HEK293 (cell line): ENCODE measurements around the gene PMS1.

ENCODE experiments used
- BCL11A ChIP-seq: fragments of 450-650 bp; formaldehyde crosslinking; IDR thresholded peaks from 2 replicates; pipeline ENCODE4 v1.5.1; 2016; ENCODE audit warnings: low read depth, missing biosample characterization, missing genetic modification characterization
- EGR2 ChIP-seq: fragments of 450-650 bp; formaldehyde crosslinking; IDR thresholded peaks from 2 replicates; pipeline ENCODE4 v1.5.1; 2016; ENCODE audit warnings: low read depth, missing biosample characterization, missing genetic modification characterization
- GLI2 ChIP-seq: fragments of 450-650 bp; formaldehyde crosslinking; IDR thresholded peaks from 2 replicates; pipeline ENCODE4; 2017; ENCODE audit warnings: missing biosample characterization, missing genetic modification characterization, low read depth, borderline replicate concordance
- GLI4 ChIP-seq: fragments of 450-650 bp; formaldehyde crosslinking; IDR thresholded peaks from 2 replicates; pipeline ENCODE4 v1.5.1; 2016; ENCODE audit warnings: missing biosample characterization, missing genetic modification characterization
- KLF8 ChIP-seq: fragments of 450-650 bp; formaldehyde crosslinking; IDR thresholded peaks from 2 replicates; pipeline ENCODE4 v1.5.1; 2016; ENCODE audit warnings: missing biosample characterization, missing genetic modification characterization
- MYNN ChIP-seq: fragments of 450-650 bp; formaldehyde crosslinking; IDR thresholded peaks from 2 replicates; pipeline ENCODE4 v1.5.1; 2016; ENCODE audit warnings: missing biosample characterization, missing genetic modification characterization, borderline replicate concordance
- REPIN1 ChIP-seq: fragments of 450-650 bp; formaldehyde crosslinking; IDR thresholded peaks from 2 replicates; pipeline ENCODE4 v1.5.1; 2017; ENCODE audit warnings: missing biosample characterization, missing genetic modification characterization, low read depth
- SCRT1 ChIP-seq: fragments of 450-650 bp; formaldehyde crosslinking; IDR thresholded peaks from 2 replicates; pipeline ENCODE4 v1.5.1; 2016; ENCODE audit warnings: missing biosample characterization, missing genetic modification characterization, borderline replicate concordance
- TCF7L2 ChIP-seq: IDR thresholded peaks from 2 replicates; pipeline ENCODE4 v1.6.1; 2011; ENCODE audit warnings: low read depth, mild to moderate bottlenecking, inconsistent platforms, low read length, moderate library complexity, borderline replicate concordance
- WT1 ChIP-seq: fragments of 450-650 bp; formaldehyde crosslinking; IDR thresholded peaks from 2 replicates; pipeline ENCODE4 v1.5.1; 2016; ENCODE audit warnings: missing biosample characterization, missing genetic modification characterization
- ZNF133 ChIP-seq: fragments of 450-650 bp; formaldehyde crosslinking; IDR thresholded peaks from 2 replicates; pipeline ENCODE4 v1.5.1; 2016; ENCODE audit warnings: missing biosample characterization, missing genetic modification characterization
- ZNF146 ChIP-seq: fragments of 450-650 bp; formaldehyde crosslinking; IDR thresholded peaks from 2 replicates; pipeline ENCODE4 v1.5.1; 2016; ENCODE audit warnings: missing biosample characterization, missing genetic modification characterization
- ZNF19 ChIP-seq: fragments of 450-650 bp; formaldehyde crosslinking; IDR thresholded peaks from 2 replicates; pipeline ENCODE4; 2016; ENCODE audit warnings: missing biosample characterization, missing genetic modification characterization, low read depth
- ZNF223 ChIP-seq: fragments of 450-650 bp; formaldehyde crosslinking; IDR thresholded peaks from 2 replicates; pipeline ENCODE4 v1.5.1; 2016; ENCODE audit warnings: missing biosample characterization, missing genetic modification characterization
- ZNF366 ChIP-seq: fragments of 450-650 bp; formaldehyde crosslinking; conservative IDR thresholded peaks from 2 replicates; pipeline ENCODE4 v1.5.1; 2016; ENCODE audit warnings: missing biosample characterization, missing genetic modification characterization
- ZNF521 ChIP-seq: fragments of 450-650 bp; formaldehyde crosslinking; IDR thresholded peaks from 2 replicates; pipeline ENCODE4 v1.5.1; 2017; ENCODE audit warnings: missing biosample characterization, mild to moderate bottlenecking, missing genetic modification characterization
- ZNF549 ChIP-seq: fragments of 450-650 bp; IDR thresholded peaks from 2 replicates; pipeline ENCODE4 v1.5.1; 2018; ENCODE audit warnings: missing biosample characterization, missing genetic modification characterization, mild to moderate bottlenecking, inconsistent platforms, moderate library complexity
- ZNF626 ChIP-seq: fragments of 450-650 bp; sonication (Bioruptor Pico); formaldehyde crosslinking; IDR thresholded peaks from 2 replicates; pipeline ENCODE4 v1.5.1; 2018; ENCODE audit warnings: missing biosample characterization, missing genetic modification characterization, inconsistent platforms
- ZNF677 ChIP-seq: fragments of 450-650 bp; IDR thresholded peaks from 2 replicates; pipeline ENCODE4 v1.5.0; 2018; ENCODE audit warnings: missing biosample characterization, mild to moderate bottlenecking, missing genetic modification characterization, moderate library complexity
- ZNF747 ChIP-seq: fragments of 450-650 bp; formaldehyde crosslinking; IDR thresholded peaks from 2 replicates; pipeline ENCODE4 v1.5.1; 2016; ENCODE audit warnings: missing biosample characterization, missing genetic modification characterization
- ZNF76 ChIP-seq: fragments of 450-650 bp; formaldehyde crosslinking; IDR thresholded peaks from 2 replicates; pipeline ENCODE4; 2016; ENCODE audit warnings: low read depth, missing biosample characterization, missing genetic modification characterization, borderline replicate concordance
- ZNF791 ChIP-seq: fragments of 450-650 bp; formaldehyde crosslinking; IDR thresholded peaks from 2 replicates; pipeline ENCODE4 v1.5.1; 2016; ENCODE audit warnings: missing biosample characterization, missing genetic modification characterization
- ZNF830 ChIP-seq: fragments of 450-650 bp; IDR thresholded peaks from 2 replicates; pipeline ENCODE4 v1.5.0; 2018; ENCODE audit warnings: missing biosample characterization, missing genetic modification characterization, low read depth, mild to moderate bottlenecking, moderate library complexity
- TF ChIP-seq, protein P1 (sequence below): fragments of 450-650 bp; formaldehyde crosslinking; IDR thresholded peaks from 2 replicates; pipeline ENCODE4 v1.5.1; 2016; ENCODE audit warnings: missing biosample characterization, missing genetic modification characterization
- TF ChIP-seq, protein P2 (sequence below): fragments of 450-650 bp; formaldehyde crosslinking; IDR thresholded peaks from 2 replicates; pipeline ENCODE4 v1.5.1; 2017; ENCODE audit warnings: missing biosample characterization, missing genetic modification characterization
- TF ChIP-seq, protein P3 (sequence below): fragments of 450-650 bp; formaldehyde crosslinking; IDR thresholded peaks from 2 replicates; pipeline ENCODE4 v1.5.1; 2017; ENCODE audit warnings: missing biosample characterization, missing genetic modification characterization
- TF ChIP-seq, protein P4 (sequence below): fragments of 450-650 bp; formaldehyde crosslinking; IDR thresholded peaks from 2 replicates; pipeline ENCODE4 v1.5.1; 2016; ENCODE audit warnings: missing biosample characterization, missing genetic modification characterization
- TF ChIP-seq, protein P5 (sequence below): fragments of 450-650 bp; formaldehyde crosslinking; IDR thresholded peaks from 2 replicates; pipeline ENCODE4 v1.5.1; 2016; ENCODE audit warnings: missing biosample characterization, missing genetic modification characterization
- TF ChIP-seq, protein P6 (sequence below): fragments of 450-650 bp; formaldehyde crosslinking; conservative IDR thresholded peaks from 2 replicates; pipeline ENCODE4 v1.5.1; 2016; ENCODE audit warnings: low read depth, missing biosample characterization, missing genetic modification characterization

PMS1 gene

DNA sequence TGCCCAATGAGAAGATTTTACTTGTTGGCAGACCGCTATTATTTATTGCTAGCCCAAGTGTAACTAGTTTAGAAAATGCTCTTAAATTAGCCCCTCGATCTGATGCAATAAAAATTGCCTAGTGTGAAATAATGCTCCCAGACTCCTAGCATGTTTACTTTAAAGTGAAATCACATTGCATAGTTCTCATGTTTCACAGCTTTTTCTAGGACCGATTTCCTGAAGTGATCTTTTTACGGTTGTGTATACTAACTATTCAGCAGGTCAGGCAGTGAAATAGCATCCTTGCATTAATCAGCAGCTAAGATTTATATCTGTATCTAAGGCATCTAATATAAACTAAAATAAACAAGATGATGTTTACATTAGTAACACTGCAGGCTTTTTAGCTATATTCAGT is 52.4 kb downstream of the PMS1 start (continued):
- no peak for TF ChIP-seq ZNF549
- TF ChIP-seq SCRT1 (tag by site-specific recombination) = 0 out of 2 replicates have a peak, but pooled peaks have one; percentile 17
- no peak for TF ChIP-seq REPIN1 (tag by site-specific recombination)
- TF ChIP-seq, protein P1, sequence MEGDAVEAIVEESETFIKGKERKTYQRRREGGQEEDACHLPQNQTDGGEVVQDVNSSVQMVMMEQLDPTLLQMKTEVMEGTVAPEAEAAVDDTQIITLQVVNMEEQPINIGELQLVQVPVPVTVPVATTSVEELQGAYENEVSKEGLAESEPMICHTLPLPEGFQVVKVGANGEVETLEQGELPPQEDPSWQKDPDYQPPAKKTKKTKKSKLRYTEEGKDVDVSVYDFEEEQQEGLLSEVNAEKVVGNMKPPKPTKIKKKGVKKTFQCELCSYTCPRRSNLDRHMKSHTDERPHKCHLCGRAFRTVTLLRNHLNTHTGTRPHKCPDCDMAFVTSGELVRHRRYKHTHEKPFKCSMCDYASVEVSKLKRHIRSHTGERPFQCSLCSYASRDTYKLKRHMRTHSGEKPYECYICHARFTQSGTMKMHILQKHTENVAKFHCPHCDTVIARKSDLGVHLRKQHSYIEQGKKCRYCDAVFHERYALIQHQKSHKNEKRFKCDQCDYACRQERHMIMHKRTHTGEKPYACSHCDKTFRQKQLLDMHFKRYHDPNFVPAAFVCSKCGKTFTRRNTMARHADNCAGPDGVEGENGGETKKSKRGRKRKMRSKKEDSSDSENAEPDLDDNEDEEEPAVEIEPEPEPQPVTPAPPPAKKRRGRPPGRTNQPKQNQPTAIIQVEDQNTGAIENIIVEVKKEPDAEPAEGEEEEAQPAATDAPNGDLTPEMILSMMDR = no peak
- TF ChIP-seq ZNF747 = no peak
- TF ChIP-seq MYNN (tag by site-specific recombination) = no peak
- TF ChIP-seq, protein P2, sequence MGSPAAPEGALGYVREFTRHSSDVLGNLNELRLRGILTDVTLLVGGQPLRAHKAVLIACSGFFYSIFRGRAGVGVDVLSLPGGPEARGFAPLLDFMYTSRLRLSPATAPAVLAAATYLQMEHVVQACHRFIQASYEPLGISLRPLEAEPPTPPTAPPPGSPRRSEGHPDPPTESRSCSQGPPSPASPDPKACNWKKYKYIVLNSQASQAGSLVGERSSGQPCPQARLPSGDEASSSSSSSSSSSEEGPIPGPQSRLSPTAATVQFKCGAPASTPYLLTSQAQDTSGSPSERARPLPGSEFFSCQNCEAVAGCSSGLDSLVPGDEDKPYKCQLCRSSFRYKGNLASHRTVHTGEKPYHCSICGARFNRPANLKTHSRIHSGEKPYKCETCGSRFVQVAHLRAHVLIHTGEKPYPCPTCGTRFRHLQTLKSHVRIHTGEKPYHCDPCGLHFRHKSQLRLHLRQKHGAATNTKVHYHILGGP (tag by site-specific recombination) = peak; percentile 91
- peak; percentile 50; the same call in 1 of the 2 replicates for TF ChIP-seq BCL11A (tag by site-specific recombination)
- TF ChIP-seq ZNF626 (tag by site-specific recombination) = 0 out of 2 replicates have a peak, but pooled peaks have one; percentile 54
- no peak for TF ChIP-seq ZNF146
- TF ChIP-seq GLI4 (tag by site-specific recombination) = no peak
- no peak for TF ChIP-seq EGR2 (tag by site-specific recombination)
- no peak for TF ChIP-seq ZNF677 (tag by site-specific recombination)
- TF ChIP-seq ZNF76 = peak; percentile 66; the same call in 1 of the 2 replicates
- peak; percentile 68 for TF ChIP-seq WT1 (tag by site-specific recombination)
- no peak for TF ChIP-seq ZNF791 (tag by site-specific recombination)
- TF ChIP-seq, protein P3, sequence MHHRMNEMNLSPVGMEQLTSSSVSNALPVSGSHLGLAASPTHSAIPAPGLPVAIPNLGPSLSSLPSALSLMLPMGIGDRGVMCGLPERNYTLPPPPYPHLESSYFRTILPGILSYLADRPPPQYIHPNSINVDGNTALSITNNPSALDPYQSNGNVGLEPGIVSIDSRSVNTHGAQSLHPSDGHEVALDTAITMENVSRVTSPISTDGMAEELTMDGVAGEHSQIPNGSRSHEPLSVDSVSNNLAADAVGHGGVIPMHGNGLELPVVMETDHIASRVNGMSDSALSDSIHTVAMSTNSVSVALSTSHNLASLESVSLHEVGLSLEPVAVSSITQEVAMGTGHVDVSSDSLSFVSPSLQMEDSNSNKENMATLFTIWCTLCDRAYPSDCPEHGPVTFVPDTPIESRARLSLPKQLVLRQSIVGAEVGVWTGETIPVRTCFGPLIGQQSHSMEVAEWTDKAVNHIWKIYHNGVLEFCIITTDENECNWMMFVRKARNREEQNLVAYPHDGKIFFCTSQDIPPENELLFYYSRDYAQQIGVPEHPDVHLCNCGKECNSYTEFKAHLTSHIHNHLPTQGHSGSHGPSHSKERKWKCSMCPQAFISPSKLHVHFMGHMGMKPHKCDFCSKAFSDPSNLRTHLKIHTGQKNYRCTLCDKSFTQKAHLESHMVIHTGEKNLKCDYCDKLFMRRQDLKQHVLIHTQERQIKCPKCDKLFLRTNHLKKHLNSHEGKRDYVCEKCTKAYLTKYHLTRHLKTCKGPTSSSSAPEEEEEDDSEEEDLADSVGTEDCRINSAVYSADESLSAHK = peak; percentile 89
- TF ChIP-seq ZNF133 (tag by site-specific recombination) = no peak
- no peak for TF ChIP-seq ZNF830 (tag by site-specific recombination)
- peak; percentile 93 for TF ChIP-seq ZNF366 (tag by site-specific recombination)
- peak; percentile 38; the same call in 1 of the 2 replicates for TF ChIP-seq KLF8
- TF ChIP-seq, protein P4, sequence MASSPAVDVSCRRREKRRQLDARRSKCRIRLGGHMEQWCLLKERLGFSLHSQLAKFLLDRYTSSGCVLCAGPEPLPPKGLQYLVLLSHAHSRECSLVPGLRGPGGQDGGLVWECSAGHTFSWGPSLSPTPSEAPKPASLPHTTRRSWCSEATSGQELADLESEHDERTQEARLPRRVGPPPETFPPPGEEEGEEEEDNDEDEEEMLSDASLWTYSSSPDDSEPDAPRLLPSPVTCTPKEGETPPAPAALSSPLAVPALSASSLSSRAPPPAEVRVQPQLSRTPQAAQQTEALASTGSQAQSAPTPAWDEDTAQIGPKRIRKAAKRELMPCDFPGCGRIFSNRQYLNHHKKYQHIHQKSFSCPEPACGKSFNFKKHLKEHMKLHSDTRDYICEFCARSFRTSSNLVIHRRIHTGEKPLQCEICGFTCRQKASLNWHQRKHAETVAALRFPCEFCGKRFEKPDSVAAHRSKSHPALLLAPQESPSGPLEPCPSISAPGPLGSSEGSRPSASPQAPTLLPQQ = peak; percentile 84
- TF ChIP-seq, protein P5, sequence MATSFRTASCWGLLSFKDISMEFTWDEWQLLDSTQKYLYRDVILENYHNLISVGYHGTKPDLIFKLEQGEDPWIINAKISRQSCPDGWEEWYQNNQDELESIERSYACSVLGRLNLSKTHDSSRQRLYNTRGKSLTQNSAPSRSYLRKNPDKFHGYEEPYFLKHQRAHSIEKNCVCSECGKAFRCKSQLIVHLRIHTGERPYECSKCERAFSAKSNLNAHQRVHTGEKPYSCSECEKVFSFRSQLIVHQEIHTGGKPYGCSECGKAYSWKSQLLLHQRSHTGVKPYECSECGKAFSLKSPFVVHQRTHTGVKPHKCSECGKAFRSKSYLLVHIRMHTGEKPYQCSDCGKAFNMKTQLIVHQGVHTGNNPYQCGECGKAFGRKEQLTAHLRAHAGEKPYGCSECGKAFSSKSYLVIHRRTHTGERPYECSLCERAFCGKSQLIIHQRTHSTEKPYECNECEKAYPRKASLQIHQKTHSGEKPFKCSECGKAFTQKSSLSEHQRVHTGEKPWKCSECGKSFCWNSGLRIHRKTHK (tag by site-specific recombination) = no peak
- TF ChIP-seq ZNF223 (tag by site-specific recombination) = no peak
- no peak for TF ChIP-seq ZNF19 (tag by site-specific recombination)
- TF ChIP-seq TCF7L2 = peak; percentile 92
- TF ChIP-seq ZNF521 = no peak
- TF ChIP-seq, protein P6, sequence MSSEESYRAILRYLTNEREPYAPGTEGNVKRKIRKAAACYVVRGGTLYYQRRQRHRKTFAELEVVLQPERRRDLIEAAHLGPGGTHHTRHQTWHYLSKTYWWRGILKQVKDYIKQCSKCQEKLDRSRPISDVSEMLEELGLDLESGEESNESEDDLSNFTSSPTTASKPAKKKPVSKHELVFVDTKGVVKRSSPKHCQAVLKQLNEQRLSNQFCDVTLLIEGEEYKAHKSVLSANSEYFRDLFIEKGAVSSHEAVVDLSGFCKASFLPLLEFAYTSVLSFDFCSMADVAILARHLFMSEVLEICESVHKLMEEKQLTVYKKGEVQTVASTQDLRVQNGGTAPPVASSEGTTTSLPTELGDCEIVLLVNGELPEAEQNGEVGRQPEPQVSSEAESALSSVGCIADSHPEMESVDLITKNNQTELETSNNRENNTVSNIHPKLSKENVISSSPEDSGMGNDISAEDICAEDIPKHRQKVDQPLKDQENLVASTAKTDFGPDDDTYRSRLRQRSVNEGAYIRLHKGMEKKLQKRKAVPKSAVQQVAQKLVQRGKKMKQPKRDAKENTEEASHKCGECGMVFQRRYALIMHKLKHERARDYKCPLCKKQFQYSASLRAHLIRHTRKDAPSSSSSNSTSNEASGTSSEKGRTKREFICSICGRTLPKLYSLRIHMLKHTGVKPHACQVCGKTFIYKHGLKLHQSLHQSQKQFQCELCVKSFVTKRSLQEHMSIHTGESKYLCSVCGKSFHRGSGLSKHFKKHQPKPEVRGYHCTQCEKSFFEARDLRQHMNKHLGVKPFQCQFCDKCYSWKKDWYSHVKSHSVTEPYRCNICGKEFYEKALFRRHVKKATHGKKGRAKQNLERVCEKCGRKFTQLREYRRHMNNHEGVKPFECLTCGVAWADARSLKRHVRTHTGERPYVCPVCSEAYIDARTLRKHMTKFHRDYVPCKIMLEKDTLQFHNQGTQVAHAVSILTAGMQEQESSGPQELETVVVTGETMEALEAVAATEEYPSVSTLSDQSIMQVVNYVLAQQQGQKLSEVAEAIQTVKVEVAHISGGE = no peak
- peak; percentile 73 for TF ChIP-seq GLI2 (tag by site-specific recombination)
